Esophagus squamous epithelium (tissue), 5 donors: ENCODE results near the gene NUDT21. TPM values are rescaled to one million over a fixed set of nuclear protein-coding genes. Genes with fewer than 3 reads are reported as not detected.

Experiments
- DNase-seq: peaks from one replicate; lab custom pipeline; 2025; lab: John Stamatoyannopoulos, UW
- H3K27ac ChIP-seq, 4 donors: fragments of 200-600 bp; sonication (generic); one replicate each; pipeline ENCODE4 v1.5.1; 2016 to 2019; ENCODE audit warnings: mild to moderate bottlenecking in 1 of 4
- H3K27me3 ChIP-seq, 4 donors: fragments of 200-600 bp; sonication (generic); 1 replicate in 3 of 4; 2 replicates in 1 of 4; pipeline versions ENCODE4 v1.5.1 to v1.6.0; 2017 to 2021; ENCODE audit warnings: antibody characterized with exemption in 1 of 4
- H3K36me3 ChIP-seq, 3 donors: fragments of 200-600 bp; sonication (generic); one replicate each; pipeline ENCODE4 v1.5.1; 2016 to 2019
- H3K4me1 ChIP-seq, 3 donors: fragments of 200-600 bp; sonication (generic); one replicate each; pipeline ENCODE4 v1.5.1; 2017 to 2019
- H3K4me3 ChIP-seq, 4 donors: fragments of 200-600 bp; sonication (generic); 1 replicate in 3 of 4; 2 replicates in 1 of 4; pipeline ENCODE4 v1.5.1; 2016 to 2019; ENCODE audit warnings: mild to moderate bottlenecking in 2 of 4, moderate library complexity in 1 of 4
- H3K9me3 ChIP-seq, 3 donors: fragments of 200-600 bp; sonication (generic); one replicate each; pipeline ENCODE4 v1.5.1; 2016 to 2019
- CTCF ChIP-seq, 6 experiments: fragments of 450-650 bp in 4 of 6; fragments of 200-600 bp in 2 of 6; sonication (generic) in 2 of 6; IDR thresholded peaks; one replicate each; pipeline ENCODE4 v1.5.1; 2016 to 2019; ENCODE audit warnings: antibody characterized with exemption in 6 of 6, mild to moderate bottlenecking in 4 of 6, moderate library complexity in 4 of 6
- POLR2A ChIP-seq, 4 donors: fragments of 450-650 bp; IDR thresholded peaks; one replicate each; pipeline ENCODE4 v1.6.1; 2017; ENCODE audit warnings: antibody characterized with exemption in 4 of 4, mild to moderate bottlenecking in 4 of 4, moderate library complexity in 3 of 4
- WGBS, 2 donors: methylation state at CpG; one replicate each; pipeline ENCODE4 v1.1.5; 2018; 5-methylcytosine and 5-hydroxymethylcytosine counted together
- intact Hi-C: fragments of 100-400 bp; cut with DNase I; formaldehyde crosslinking; loops from one replicate; pipeline ENCODE4 v1.15.0; 2022
- total RNA-seq, 4 donors: library from RNA; depleted of rRNA; stranded (reverse); fragments of >200 nt; gene quantifications; one replicate each; pipeline ENCODE4 v1.1.0, GENCODE V29; 2016
- donor health status: DM: yes; HTN: yes; CAD: no.

Gene NUDT21
- total RNA-seq, 4 donors from 2014 or later = 39.4 to 55.5 (median 48.2) TPM

- Histone ChIP-seq H3K36me3 (peaks cover 5 to 100% (median 46%) of the 10 kb centered on the region in 3 donors), H3K4me3 (peak overlapping the region in 1 of 4 donors; percentile 3), H3K9me3 (no peaks in the 10 kb centered on the region), H3K27ac (peak overlapping the region in 3 of 4 donors; percentile 38 to 68 (median 57)), H3K27me3 (no peaks in the 10 kb centered on the region), H3K4me1 (peaks cover 0 to 48% (median 4%) of the 10 kb centered on the region in 3 donors)
- intact Hi-C loops = no loop called here
- TF ChIP-seq CTCF (IDR thresholded peaks at IDR 0.05) (no peak), POLR2A (IDR thresholded peaks at IDR 0.05) (no peak)
- no peak for DNase-seq
- 35 to 79% methylated on average over 3 of the region's 3 CpGs for WGBS, 2 donors
Measured at GRCh38 chr16:56470232-56470631, 19.1 kb upstream of the NUDT21 start.

- Histone ChIP-seq H3K4me1 (peaks cover 0 to 48% (median 4%) of the 10 kb centered on the region in 3 donors), H3K27ac (peak overlapping the region in 3 of 4 donors; percentile 38 to 68 (median 57)), H3K4me3 (no peak overlapping the region), H3K27me3 (no peaks in the 10 kb centered on the region), H3K9me3 (no peaks in the 10 kb centered on the region), H3K36me3 (peaks cover 1 to 100% (median 43%) of the 10 kb centered on the region in 3 donors)
- TF ChIP-seq CTCF (IDR thresholded peaks at IDR 0.05) (no peak), POLR2A (IDR thresholded peaks at IDR 0.05) (no peak)
- WGBS, 2 donors = 60 to 63% methylated on average over 7 of the region's 7 CpGs
- DNase-seq = no peak
- intact Hi-C loops = no loop called here
Measured at GRCh38 chr16:56469748-56470147, 18.6 kb upstream of the NUDT21 start.

- peaks cover 0 to 100% (median 37%) of the 10 kb centered on the region in 3 donors for H3K36me3 ChIP-seq
- peak overlapping the region in 2 of 4 donors; percentile 57 to 68 for H3K27ac ChIP-seq
- H3K4me3 ChIP-seq = no peak overlapping the region
- intact Hi-C loops = no loop called here
- TF ChIP-seq CTCF (IDR thresholded peaks at IDR 0.05) (no peak), POLR2A (IDR thresholded peaks at IDR 0.05) (no peak)
- H3K27me3 ChIP-seq = no peaks in the 10 kb centered on the region
- no peak for DNase-seq
- H3K9me3 ChIP-seq = no peaks in the 10 kb centered on the region
- H3K4me1 ChIP-seq = peaks cover 0 to 48% (median 4%) of the 10 kb centered on the region in 3 donors
Measured at GRCh38 chr16:56468800-56469199, 17.7 kb upstream of the NUDT21 start.

GRCh38 chr16:56466344-56466743, 15.2 kb upstream of the NUDT21 start:
- intact Hi-C loops = no loop called here
- no peak overlapping the region for H3K4me3 ChIP-seq
- DNase-seq = no peak
- TF ChIP-seq CTCF (IDR thresholded peaks at IDR 0.05) = no peak
- TF ChIP-seq POLR2A (IDR thresholded peaks at IDR 0.05) = no peak
- H3K27me3 ChIP-seq = no peaks in the 10 kb centered on the region
- H3K4me1 ChIP-seq = peaks cover 0 to 40% (median 4%) of the 10 kb centered on the region in 3 donors
- peak overlapping the region in 1 of 4 donors; percentile 7 for H3K27ac ChIP-seq
- H3K36me3 ChIP-seq = peaks cover 0 to 99% (median 28%) of the 10 kb centered on the region in 3 donors
- no peaks in the 10 kb centered on the region for H3K9me3 ChIP-seq
- WGBS, 2 donors = 96 to 100% methylated on average over 2 of the region's 2 CpGs

- no peak overlapping the region for H3K27ac ChIP-seq
- TF ChIP-seq POLR2A (IDR thresholded peaks at IDR 0.05) (no peak), CTCF (IDR thresholded peaks at IDR 0.05) (no peak)
- peaks cover 0 to 25% (median 0%) of the 10 kb centered on the region in 3 donors for H3K4me1 ChIP-seq
- 90% methylated on average over 6 of the region's 6 CpGs for WGBS, 2 donors
- peaks cover 0 to 99% (median 18%) of the 10 kb centered on the region in 3 donors for H3K36me3 ChIP-seq
- DNase-seq = no peak
- H3K4me3 ChIP-seq = no peak overlapping the region
- intact Hi-C loops = no loop called here
- no peaks in the 10 kb centered on the region for H3K9me3 ChIP-seq
- H3K27me3 ChIP-seq = no peaks in the 10 kb centered on the region
Measured at GRCh38 chr16:56463153-56463552, 12.0 kb upstream of the NUDT21 start.
